ENCODE data around the gene GATA6. TPM values are rescaled to one million over a fixed set of nuclear protein-coding genes. Genes with fewer than 3 reads are reported as not detected.

GATA6 gene
- total RNA-seq, 4 donors from 2014 or later: 2.0 to 5.7 (median 2.9) TPM

- TF ChIP-seq, protein P1, sequence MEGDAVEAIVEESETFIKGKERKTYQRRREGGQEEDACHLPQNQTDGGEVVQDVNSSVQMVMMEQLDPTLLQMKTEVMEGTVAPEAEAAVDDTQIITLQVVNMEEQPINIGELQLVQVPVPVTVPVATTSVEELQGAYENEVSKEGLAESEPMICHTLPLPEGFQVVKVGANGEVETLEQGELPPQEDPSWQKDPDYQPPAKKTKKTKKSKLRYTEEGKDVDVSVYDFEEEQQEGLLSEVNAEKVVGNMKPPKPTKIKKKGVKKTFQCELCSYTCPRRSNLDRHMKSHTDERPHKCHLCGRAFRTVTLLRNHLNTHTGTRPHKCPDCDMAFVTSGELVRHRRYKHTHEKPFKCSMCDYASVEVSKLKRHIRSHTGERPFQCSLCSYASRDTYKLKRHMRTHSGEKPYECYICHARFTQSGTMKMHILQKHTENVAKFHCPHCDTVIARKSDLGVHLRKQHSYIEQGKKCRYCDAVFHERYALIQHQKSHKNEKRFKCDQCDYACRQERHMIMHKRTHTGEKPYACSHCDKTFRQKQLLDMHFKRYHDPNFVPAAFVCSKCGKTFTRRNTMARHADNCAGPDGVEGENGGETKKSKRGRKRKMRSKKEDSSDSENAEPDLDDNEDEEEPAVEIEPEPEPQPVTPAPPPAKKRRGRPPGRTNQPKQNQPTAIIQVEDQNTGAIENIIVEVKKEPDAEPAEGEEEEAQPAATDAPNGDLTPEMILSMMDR (IDR thresholded peaks at IDR 0.05; ENCODE audit: low read depth): no peak
These were observed 6.0 kb downstream of the GATA6 start for GRCh38 chr18:22175346-22175745.

DNA sequence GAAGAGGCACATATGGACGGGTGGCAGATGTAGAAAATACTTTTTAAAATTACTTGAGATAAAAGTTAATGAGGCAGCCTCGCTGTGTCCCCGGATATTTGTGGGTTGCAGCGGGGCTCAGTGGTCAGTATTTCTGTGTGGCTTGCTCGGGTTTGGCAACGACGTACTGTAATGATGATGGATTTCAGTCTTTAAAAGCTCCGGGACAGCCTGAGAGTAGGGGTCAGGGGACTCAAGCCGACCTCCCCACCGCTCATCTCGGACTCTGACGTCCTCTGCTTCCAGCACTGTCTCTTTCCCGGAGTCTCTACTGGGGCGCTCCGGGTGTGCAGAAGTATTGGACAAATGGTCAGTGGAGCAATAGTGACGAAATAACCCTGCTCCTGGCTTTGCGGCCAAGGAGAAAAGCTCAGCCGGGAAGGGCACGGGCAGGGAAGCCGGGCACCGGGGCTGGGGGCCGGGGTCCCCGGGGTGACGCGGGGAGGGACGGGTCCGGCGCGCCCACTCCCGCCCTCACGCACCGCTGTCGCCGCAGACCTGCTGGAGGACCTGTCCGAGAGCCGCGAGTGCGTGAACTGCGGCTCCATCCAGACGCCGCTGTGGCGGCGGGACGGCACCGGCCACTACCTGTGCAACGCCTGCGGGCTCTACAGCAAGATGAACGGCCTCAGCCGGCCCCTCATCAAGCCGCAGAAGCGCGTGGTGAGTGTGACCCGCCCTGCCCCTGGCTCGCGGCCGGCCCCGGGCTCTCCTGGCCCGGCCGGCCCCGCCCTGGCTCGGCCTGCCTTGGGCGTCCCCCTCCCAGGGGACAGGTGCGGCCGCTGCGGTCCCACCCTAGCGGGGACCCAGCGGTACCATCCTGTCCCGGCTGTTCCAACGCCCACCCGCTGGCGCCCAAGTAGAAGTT, 7.3 kb downstream of the GATA6 start:
- TF ChIP-seq, protein P1 (IDR thresholded peaks at IDR 0.05; ENCODE audit: low read depth): no peak

DNA sequence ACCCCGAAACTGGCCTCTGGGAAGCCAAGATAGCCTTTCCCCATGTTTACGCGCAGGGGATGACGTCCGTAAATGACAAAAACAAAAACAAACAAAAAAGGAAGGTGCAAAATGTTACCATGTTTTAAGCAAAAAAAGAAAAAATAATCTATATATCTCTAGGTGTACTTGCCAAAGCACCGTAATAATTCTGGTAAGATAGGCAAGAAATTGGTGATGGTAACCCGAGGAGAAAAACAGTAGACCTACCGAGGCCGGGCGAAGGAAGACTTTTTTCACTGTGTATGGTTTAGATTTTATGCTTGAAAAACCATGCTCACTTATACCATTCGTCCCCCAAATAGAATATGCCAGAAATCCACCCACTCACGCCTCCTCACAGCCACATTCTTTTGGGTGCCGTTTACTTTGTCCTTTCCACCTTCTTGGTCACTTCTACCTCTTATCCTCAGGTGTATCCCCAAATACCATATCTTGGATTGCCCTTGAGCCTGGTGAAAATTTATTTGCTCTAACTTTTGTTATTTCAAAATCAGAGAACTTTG, 8.0 kb downstream of the GATA6 start:
- TF ChIP-seq, protein P1 (IDR thresholded peaks at IDR 0.05; ENCODE audit: low read depth): no peak

DNA sequence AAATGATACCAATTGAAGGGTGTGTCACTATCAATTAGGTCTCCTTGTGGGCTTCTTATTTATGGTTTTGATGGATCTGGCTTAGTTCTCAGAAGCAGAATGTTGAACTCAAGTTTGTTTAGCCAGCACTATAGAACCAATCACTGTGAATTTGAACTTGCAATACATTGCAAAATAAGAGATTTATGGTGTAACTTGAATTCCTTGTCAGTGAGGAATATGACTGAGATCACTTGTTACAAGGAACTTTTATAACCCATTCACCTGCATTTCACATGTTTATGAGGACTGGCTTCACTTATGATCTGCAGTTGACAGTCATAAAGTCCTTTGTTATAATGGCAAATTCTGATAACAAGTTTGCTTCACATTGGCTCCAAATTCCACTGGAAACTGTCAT, 9.8 kb downstream of the GATA6 start:
- TF ChIP-seq, protein P1 (IDR thresholded peaks at IDR 0.05; ENCODE audit: low read depth): no peak

DNA sequence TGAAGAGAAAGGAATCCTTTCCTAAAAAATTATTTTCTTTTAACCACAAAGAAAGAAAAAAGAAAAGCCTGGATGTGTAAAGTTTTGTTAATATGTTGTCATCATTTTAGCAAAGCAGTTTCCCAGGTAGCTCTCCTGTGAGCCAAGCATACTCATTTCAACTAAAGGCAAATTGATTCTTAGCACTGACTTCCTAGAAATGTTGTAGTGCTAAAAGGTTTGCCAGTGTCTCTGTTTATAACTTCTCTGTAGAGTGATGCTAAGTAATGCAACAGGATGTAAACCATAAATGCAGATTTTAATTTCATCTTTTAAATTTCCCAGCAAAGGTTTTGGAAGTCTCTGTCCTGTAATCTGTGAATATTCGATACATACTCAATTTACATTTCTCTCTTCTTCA, 10.2 kb downstream of the GATA6 start:
- TF ChIP-seq, protein P1 (IDR thresholded peaks at IDR 0.05; ENCODE audit: low read depth): no peak

DNA sequence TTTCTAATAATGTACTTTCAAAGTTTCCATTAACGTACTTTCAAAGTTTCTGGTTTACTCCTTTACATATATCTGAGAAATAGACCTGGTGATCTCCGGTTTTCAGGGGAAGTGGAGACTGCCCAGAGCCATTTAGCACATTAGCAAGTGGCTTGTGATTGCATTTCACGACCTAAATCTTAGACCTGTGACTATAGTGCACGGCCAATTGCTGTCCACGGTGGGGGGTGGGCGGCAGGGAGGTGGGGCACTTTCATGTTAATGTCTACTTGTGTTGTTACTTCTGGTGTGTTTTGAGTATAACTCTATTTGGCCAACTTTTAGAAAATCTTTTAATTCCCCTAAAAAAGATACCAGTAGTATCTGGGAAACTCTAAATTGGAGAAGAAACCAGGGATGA, 11.3 kb downstream of the GATA6 start:
- TF ChIP-seq, protein P1 (IDR thresholded peaks at IDR 0.05; ENCODE audit: low read depth): no peak

- TF ChIP-seq, protein P1 (IDR thresholded peaks at IDR 0.05; ENCODE audit: low read depth): no peak
These were observed 13.7 kb downstream of the GATA6 start for GRCh38 chr18:22182884-22183697.
